ENCODE results near the gene ADAMTS6.

The ADAMTS6 gene

GRCh38 chr5:65478336-65478735 lies 3.4 kb downstream of the ADAMTS6 start:
- DNase-seq: peak; percentile 20
- H3K27ac ChIP-seq: peak overlapping the region; percentile 97
- no peaks in the 10 kb centered on the region for H3K27me3 ChIP-seq (replicated peaks)
- no peak overlapping the region for H3K4me3 ChIP-seq (ENCODE audit: low read depth, low read length)
- no peaks in the 10 kb centered on the region for H3K36me3 ChIP-seq (replicated peaks)
- in situ Hi-C loops (cut with HindIII; ENCODE audit: low pct_ligation_motif_present, low sequenced_read_pairs): no loop called here
- no peak for TF ChIP-seq CTCF (IDR thresholded peaks at IDR 0.05; ENCODE audit: low read depth, low read length, missing control alignments)

GRCh38 chr5:65475895-65476294 lies 5.8 kb downstream of the ADAMTS6 start:
- H3K27ac ChIP-seq: no peak overlapping the region
- no peak for DNase-seq
- TF ChIP-seq CTCF (IDR thresholded peaks at IDR 0.05; ENCODE audit: low read depth, low read length, missing control alignments): no peak
- in situ Hi-C loops (cut with HindIII; ENCODE audit: low pct_ligation_motif_present, low sequenced_read_pairs): no loop called here
- H3K4me3 ChIP-seq (ENCODE audit: low read depth, low read length): no peak overlapping the region
- no peaks in the 10 kb centered on the region for H3K27me3 ChIP-seq (replicated peaks)
- H3K36me3 ChIP-seq (replicated peaks): no peaks in the 10 kb centered on the region

GRCh38 chr5:65475336-65475735 lies 6.4 kb downstream of the ADAMTS6 start:
- no peaks in the 10 kb centered on the region for H3K36me3 ChIP-seq (replicated peaks)
- no peak for DNase-seq
- in situ Hi-C loops (cut with HindIII; ENCODE audit: low pct_ligation_motif_present, low sequenced_read_pairs): no loop called here
- H3K4me3 ChIP-seq (ENCODE audit: low read depth, low read length): no peak overlapping the region
- H3K27me3 ChIP-seq (replicated peaks): no peaks in the 10 kb centered on the region
- no peak for TF ChIP-seq CTCF (IDR thresholded peaks at IDR 0.05; ENCODE audit: low read depth, low read length, missing control alignments)
- no peak overlapping the region for H3K27ac ChIP-seq

GRCh38 chr5:65474130-65474711 lies 7.5 kb downstream of the ADAMTS6 start:
- Histone ChIP-seq H3K27me3 (replicated peaks) (no peaks in the 10 kb centered on the region), H3K4me3 (ENCODE audit: low read depth, low read length) (no peak overlapping the region), H3K36me3 (replicated peaks) (no peaks in the 10 kb centered on the region), H3K27ac (no peak overlapping the region)
- no peak for TF ChIP-seq CTCF (IDR thresholded peaks at IDR 0.05; ENCODE audit: low read depth, low read length, missing control alignments)
- in situ Hi-C loops (cut with HindIII; ENCODE audit: low pct_ligation_motif_present, low sequenced_read_pairs): no loop called here
- DNase-seq: no peak

- no peak for DNase-seq
- peaks cover 3% of the 10 kb centered on the region for H3K36me3 ChIP-seq (replicated peaks)
- no peak overlapping the region for H3K4me3 ChIP-seq (ENCODE audit: low read depth, low read length)
- H3K27me3 ChIP-seq (replicated peaks): no peaks in the 10 kb centered on the region
- TF ChIP-seq CTCF (IDR thresholded peaks at IDR 0.05; ENCODE audit: low read depth, low read length, missing control alignments): no peak
- in situ Hi-C loops (cut with HindIII; ENCODE audit: low pct_ligation_motif_present, low sequenced_read_pairs): no loop called here
- no peak overlapping the region for H3K27ac ChIP-seq
Measured at GRCh38 chr5:65468633-65469032, 13.1 kb downstream of the ADAMTS6 start.

- DNase-seq: no peak
- H3K27ac ChIP-seq: no peak overlapping the region
- H3K4me3 ChIP-seq (ENCODE audit: low read depth, low read length): no peak overlapping the region
- TF ChIP-seq CTCF (IDR thresholded peaks at IDR 0.05; ENCODE audit: low read depth, low read length, missing control alignments): no peak
- no peaks in the 10 kb centered on the region for H3K27me3 ChIP-seq (replicated peaks)
- H3K36me3 ChIP-seq (replicated peaks): peaks cover 40% of the 10 kb centered on the region
- in situ Hi-C loops (cut with HindIII; ENCODE audit: low pct_ligation_motif_present, low sequenced_read_pairs): no loop called here
Measured at GRCh38 chr5:65462139-65462705, 19.5 kb downstream of the ADAMTS6 start.

Measured in brain microvascular endothelial cell (primary cell).